Measurements from ENCODE around the gene ST14.

GRCh38 chr11:130114281-130114680 is 45.3 kb upstream of the ST14 start:
- TF ChIP-seq CTCF (IDR thresholded peaks at IDR 0.05 in 8 of 11, conservative IDR thresholded peaks at IDR 0.05 in 3 of 11) (no peak), POLR2AphosphoS5 (IDR thresholded peaks at IDR 0.05) (no peak), POLR2A (IDR thresholded peaks at IDR 0.05) (no peak)
